Measurements from ENCODE around the gene KIAA1549.

- TF ChIP-seq CTCF (IDR thresholded peaks at IDR 0.05): no peak
- no peak for TF ChIP-seq PBX3 (IDR thresholded peaks at IDR 0.05)
- TF ChIP-seq FOSL2 (IDR thresholded peaks at IDR 0.05): no peak
- TF ChIP-seq FOSL2 (CRISPR knock-in tag; IDR thresholded peaks at IDR 0.05): no peak
- TF ChIP-seq POLR2AphosphoS2 (conservative IDR thresholded peaks at IDR 0.05; ENCODE audit: low read length): no peak
- no peak for TF ChIP-seq REST (IDR thresholded peaks at IDR 0.05)
Observed at GRCh38 chr7:138957217-138957616, 24.0 kb downstream of the KIAA1549 start.
